Urothelium cell line (cell line): ENCODE results near the gene CACNB4.
"Not testable (repeated sequence)": the region's sequence is repeated elsewhere in the genome, so short reads cannot be mapped to it uniquely, and the experiment has no call there.

Experiments
- DNase-seq: peaks from one replicate; pipeline ENCODE4 v3.0.0; 2011; ENCODE audit warnings: low spot score, mixed read lengths
- FAIRE-seq: peaks from 2 replicates; lab custom pipeline; 2011; peaks lifted over from hg19 to GRCh38; lab: Jason Lieb, UNC

The CACNB4 gene

DNA sequence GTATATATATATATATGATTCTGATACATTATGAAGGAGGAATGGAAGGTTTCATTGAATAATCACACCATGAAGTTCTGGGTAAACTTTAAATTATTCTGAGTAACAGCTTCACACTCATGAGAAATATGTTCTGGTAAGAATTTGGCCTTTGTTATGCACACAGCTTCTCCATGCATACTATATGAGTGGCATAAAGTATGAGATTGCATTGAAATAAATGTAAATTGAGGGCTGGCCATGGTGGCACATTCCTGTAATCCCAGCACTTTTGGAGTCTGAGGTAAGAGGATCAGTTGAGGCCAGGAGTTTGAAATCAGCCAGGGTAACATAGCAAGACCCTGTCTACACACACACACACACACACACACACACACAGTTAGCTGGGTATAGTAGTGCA lies 220.6 kb downstream of the CACNB4 start:
- DNase-seq (no peak), FAIRE-seq (no peak)

DNA sequence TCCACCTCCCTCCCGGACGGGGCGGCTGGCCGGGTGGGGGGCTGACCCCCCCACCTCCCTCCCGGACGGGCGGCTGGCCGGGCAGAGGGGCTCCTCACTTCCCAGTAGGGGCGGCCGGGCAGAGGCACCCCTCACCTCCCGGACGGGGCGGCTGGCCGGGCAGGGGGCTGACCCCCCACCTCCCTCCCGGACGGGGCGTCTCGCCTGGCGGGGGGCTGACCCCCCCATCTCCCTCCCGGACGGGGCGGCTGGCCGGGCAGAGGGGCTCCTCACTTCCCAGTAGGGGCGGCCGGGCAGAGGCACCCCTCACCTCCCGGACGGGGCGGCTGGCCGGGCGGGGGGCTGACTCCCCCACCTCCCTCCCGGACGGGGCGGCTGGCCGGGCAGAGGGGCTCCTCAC lies 223.2 kb downstream of the CACNB4 start:
- not testable (repeated sequence) for DNase-seq, FAIRE-seq

GRCh38 chr2:151872463-151872862 lies 226.4 kb downstream of the CACNB4 start:
- DNase-seq (no peak), FAIRE-seq (no peak)

- no peak for DNase-seq
- FAIRE-seq: no peak
Measured at GRCh38 chr2:151869291-151869690, 229.6 kb downstream of the CACNB4 start.

- DNase-seq (no peak), FAIRE-seq (no peak)
Measured at GRCh38 chr2:151862700-151863099, 236.1 kb downstream of the CACNB4 start.

GRCh38 chr2:151861174-151861573 lies 237.7 kb downstream of the CACNB4 start:
- FAIRE-seq (no peak), DNase-seq (no peak)

DNA sequence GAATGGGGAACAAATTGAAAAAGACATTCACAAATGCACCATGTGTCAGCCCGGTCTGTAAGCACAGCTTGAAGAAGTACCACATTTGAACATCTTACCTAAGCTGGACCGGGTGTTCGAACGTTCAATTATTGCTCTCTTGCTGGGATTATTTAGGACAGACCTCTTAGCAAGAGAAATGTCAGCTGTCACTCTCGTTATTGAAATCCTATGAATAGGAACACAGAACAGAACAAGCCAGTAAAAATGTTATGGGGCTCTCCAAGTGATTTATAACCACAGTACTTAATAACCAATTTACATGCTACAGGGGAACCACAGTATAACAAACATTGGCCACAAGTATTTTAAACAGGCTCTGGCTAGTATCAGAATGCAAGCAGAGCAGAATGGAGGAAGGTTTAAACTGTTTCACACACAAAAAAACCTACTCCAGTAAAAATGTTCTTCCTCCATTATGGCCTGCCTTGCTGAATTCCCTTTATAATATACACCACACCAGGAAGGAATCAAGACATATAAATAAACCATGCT lies 238.2 kb downstream of the CACNB4 start:
- no peak for FAIRE-seq

DNA sequence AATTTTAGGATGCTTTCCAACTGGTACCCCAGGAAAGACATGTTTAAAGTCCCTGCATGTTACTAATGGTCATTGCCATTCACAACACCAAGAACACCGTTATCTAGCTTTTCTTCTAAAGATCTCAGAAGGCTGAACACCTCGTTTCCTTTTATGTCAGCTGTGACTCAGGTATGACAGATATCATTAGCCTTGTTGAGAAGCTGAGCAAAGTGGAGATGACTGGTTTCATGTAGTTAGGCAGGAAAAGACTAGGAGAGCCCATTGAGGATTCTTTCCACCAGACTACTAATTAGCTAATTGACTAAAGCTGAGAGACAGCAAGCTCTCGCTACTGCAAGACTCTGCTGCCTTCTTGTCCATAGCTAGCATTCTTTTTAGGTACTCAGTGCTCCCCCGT lies 238.6 kb downstream of the CACNB4 start:
- FAIRE-seq (no peak), DNase-seq (no peak)

More for the DNA sequence above, 238.2 kb downstream of the CACNB4 start:
- DNase-seq: no peak

- no peak for DNase-seq
- FAIRE-seq: no peak
Measured at GRCh38 chr2:151857650-151858049, 241.2 kb downstream of the CACNB4 start.

- no peak for DNase-seq
- no peak for FAIRE-seq
Measured at GRCh38 chr2:151855111-151855510, 243.7 kb downstream of the CACNB4 start.

DNA sequence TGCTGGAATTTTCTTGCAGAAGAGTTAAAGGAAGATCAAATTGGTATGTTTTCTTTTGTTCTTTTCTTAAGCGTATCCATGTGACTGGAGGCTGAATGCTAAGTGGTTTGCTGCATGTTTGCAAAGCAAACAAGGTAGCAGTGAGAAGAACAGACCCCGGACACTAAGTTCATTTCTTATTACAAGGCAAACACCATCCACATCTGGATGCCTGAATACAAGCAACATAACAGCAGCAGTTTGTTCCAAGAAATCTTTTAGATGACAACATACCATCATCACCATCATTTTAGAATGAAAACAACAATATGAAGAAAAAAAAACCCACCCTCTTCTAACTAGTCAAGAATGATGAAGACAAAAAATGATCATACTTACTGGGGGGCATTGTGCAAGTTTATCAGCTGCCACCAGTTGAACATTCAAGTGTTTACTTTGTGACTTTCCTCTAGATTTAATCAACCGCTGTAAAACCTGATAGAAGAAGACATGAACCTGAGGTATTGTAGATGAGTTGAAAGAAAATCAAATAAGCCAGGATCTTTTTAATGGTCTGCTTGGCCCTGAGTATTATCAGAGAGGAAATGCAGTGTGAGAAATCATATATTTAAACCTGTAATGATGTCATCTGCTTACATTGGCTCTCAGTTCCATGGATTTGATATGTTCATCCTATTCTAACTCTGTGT lies 245.6 kb downstream of the CACNB4 start:
- FAIRE-seq (no peak), DNase-seq (no peak)

DNA sequence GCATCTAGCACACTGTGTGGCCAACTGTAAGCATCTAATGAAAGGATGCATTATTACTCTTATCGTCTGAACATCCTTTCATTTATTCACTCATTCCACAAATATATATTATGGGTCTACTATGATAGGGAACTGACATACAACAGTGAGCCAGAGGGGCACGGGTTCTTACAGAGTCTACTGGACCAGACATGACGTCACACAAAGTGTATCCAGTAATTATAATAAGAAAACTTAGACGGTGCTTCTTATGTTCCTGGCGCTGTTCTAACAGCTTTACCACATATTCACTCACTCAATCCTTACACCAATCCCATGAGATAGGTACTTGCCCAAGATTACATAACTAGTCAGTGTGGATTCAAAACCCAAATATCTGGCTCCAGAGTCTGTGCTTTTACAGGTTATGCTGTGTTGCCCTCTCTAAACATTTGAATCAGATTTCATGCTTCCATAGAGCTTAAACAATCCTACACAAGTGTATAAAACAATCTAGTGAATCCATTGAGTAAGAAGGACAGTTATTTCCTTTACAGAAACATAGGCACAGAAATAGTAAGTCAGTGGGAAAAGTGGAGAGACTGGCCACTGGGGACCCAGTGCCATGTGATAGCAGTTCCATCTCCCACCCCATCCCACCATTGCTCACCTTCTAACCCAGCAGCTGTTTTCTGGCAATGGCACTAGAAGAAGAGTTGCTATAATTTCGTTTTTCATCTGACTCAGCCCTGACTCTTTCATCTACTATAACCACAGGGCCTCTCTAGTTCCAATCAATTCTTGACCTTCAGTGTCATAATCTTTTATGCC lies 246.4 kb downstream of the CACNB4 start:
- FAIRE-seq (no peak), DNase-seq (no peak)

- no peak for FAIRE-seq
Measured at GRCh38 chr2:151851761-151852160, 247.1 kb downstream of the CACNB4 start.

DNA sequence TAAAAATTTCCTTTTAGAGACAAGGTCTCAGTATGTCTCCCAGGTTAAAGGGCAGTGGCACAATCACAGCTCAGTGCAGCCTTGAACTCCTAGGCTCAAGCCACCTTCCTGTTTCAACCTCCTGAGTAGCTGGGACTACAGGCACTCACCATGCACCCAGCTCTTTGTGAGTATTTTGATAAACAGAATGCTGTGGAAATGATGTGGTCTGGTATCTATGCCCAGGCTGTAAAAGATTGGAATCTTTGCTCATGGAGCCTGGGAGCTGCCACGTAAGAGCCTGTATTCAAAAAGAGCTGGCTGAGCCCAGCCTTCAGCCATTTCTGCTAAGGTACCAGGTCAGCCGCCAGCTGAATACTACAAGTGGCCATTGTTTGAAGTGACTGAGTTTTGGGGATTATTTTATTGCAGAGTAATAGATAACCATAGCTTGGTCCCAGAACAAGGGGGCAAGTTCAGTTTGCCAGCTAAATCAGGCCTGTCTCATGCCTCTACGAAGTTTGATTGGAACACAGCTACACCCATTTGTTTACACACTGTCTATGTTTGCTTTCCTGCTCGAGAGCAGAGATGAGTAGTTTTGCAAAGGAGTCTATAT lies 249.3 kb downstream of the CACNB4 start:
- FAIRE-seq: no peak
- DNase-seq: no peak

More at GRCh38 chr2:151851761-151852160, 247.1 kb downstream of the CACNB4 start:
- DNase-seq: no peak

GRCh38 chr2:151845884-151846283 lies 253.0 kb downstream of the CACNB4 start:
- DNase-seq (no peak), FAIRE-seq (no peak)

DNA sequence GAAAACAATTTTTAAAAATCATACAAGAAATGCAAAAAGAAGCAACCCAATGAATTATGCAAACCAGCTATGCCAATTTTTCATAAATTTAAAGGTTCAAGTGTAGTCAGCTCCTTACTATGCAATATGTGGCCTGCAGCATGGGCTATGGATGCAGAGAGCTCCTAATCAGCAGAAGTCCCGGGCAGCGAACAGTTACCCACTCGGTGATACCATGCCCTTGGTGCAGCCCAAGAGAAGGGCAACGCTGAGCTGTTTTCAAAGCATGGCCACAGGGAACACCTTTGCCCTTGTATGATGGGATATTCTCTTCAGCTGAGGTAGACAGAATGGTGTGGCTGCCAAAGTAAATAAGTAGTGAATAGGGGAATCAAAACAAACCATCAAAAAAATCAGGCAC lies 253.4 kb downstream of the CACNB4 start:
- FAIRE-seq: no peak

DNA sequence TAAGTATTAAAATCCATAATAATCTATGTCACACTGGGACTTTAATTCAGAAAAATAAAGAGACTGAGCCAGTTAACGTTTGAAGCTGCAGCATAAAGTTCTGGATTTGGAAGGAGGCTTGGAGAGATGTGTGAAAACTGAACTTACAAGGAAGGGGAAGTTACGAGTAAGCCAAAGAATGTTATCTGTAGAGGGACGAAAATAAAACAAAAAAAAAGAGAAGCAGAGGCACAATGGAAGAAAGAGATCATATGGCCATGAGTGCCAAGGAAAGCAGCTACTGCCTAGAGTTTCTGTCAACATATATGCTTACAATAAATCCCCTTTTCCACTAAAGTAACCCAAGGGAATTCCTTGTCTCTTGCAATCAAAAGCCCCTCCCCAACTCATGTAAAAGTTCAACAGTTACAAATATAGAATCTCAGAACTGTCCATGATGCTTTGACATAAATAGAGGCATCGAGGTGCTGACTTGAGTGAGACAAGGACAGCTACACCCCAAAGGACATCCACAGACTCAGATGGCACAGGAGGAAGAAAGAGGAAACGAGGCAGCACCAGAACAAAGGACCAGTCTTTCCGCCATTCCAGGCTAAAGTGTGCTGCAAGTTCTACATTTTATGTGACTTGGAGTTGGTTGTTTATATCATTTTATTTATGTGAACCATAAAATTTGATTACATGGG lies 254.5 kb downstream of the CACNB4 start:
- FAIRE-seq (no peak), DNase-seq (no peak)

More for the DNA sequence above, 253.4 kb downstream of the CACNB4 start:
- DNase-seq: no peak

DNA sequence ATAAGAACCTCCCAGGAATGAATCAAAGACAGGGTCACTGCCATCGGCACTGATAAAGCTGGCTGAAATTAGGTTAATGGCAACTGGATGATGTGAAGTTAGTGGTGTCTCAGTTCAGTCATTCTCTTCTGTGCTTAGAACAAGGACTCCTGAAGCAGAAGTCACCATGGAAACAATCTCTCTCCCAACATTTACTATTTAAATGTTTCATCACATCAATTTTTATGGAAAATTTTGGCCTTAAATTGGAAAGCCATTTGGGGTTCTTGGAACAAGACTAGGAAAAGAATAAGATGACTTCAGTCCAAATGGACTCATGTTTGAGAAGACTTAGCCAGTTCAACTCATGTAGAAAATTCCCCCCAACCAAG lies 255.2 kb downstream of the CACNB4 start:
- no peak for FAIRE-seq
- DNase-seq: peak; percentile 12

DNA sequence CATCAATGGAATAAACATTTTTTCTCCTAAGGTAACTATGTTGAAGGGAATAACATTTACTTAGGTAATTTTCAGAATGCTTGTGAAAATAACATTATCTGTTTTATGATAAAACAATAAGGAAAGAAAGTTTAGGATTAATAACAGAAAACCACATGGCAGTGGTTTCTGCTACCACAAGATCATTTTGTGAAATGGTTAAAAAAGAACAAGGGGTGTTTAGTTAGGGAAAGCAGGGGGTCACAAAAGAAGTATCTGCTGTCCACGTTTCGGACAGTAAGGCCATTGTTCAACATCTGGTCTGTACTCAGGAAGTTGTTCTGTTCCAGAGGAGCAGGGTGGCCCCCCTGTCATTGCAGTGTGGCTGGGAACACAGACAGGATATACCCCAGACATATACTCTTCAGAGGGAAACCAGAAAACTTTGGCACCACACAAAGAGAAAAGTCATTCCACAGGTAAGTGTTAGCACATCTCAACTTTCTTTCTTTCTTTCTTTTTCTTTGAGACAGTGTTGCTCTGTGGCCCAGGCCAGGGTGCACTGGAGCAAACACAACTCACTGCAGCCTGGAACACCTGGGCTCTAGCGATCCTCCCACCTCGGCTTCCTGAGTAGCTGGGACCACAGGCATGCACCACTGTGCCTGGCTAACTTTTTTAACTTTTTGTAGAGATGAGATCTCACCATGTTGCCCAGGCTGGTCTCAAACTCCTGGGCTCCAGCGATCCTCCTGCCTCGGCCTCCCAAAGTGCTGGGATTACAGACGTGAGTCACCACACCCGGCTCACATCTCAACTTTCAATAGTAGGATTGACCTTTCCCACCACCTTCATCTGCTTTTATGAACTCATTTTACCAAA lies 255.8 kb downstream of the CACNB4 start:
- DNase-seq: peak; percentile 64
- no peak for FAIRE-seq

GRCh38 chr2:151841047-151841424 lies 257.8 kb downstream of the CACNB4 start:
- DNase-seq (no peak), FAIRE-seq (no peak)
